Kidney epithelial cell (primary cell): ENCODE results near the gene CAV2. TPM values are rescaled to one million over a fixed set of nuclear protein-coding genes. Genes with fewer than 3 reads are reported as not detected.

Source experiments
- DNase-seq: peaks from one replicate; pipeline ENCODE4 v3.0.0-alpha.2; 2010; ENCODE audit warnings: low read depth
- H3K27me3 ChIP-seq: 2 replicates; pipeline ENCODE4 v1.6.0; 2011; ENCODE audit warnings: low read length; ENCODE audit not compliant: control insufficient read depth, insufficient read depth
- H3K36me3 ChIP-seq: 2 replicates; pipeline ENCODE4 v1.5.1; 2011; ENCODE audit warnings: low read length; ENCODE audit not compliant: control insufficient read depth, insufficient read depth
- H3K4me3 ChIP-seq: 2 replicates; pipeline ENCODE4 v1.5.1; 2011; ENCODE audit warnings: low read depth, mild to moderate bottlenecking, control low read depth, low read length
- total RNA-seq: library from RNA; depleted of rRNA; stranded (reverse); fragments of >200 nt; gene quantifications from 2 replicates; pipeline ENCODE4 v1.2.3, GENCODE V29; 2015
- TF ChIP-seq, protein P1 (sequence below): IDR thresholded peaks from 2 replicates; pipeline ENCODE4 v1.5.1; 2011; ENCODE audit warnings: mild to moderate bottlenecking, moderate library complexity, low read length, control low read depth, inconsistent platforms; ENCODE audit not compliant: insufficient read depth, poor library complexity, severe bottlenecking

CAV2 gene
- total RNA-seq, 1 donor from 2014 or later, result 53.5 TPM

DNA sequence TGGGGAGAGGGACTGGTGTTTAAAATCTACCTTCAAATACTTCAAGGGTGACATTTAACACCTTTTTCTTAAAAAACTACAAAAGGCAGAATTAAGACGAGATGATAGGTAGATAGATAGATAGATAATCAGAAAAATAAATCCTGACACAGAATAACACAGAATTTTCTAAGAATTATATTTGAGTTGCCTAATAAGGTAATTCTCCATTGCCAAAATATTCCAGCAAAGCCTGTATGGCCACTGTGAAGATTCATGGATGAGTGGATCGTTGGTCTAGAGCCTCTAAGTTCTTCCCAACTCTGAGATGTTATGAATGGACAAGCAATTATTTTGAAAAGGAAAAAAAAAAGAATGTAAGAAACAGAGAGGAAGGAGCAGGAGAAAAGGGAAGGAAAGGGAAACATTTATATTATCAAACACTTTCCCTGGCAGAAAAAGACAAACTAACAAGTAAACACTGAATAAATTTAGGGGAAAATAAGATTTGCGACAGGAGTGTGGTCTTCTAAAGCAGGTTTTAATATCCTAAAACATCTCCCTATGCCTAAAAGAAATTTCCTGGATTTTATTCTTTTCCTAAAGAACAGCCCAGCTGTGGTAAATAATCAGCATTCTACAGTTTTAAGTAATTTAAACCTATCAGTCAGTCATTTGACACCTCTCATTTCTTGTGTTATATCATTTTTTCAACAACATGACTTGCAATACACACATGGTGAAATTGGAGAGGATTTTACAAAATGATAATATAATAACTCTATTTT, 7.5 kb upstream of the CAV2 start:
- TF ChIP-seq, protein P1, sequence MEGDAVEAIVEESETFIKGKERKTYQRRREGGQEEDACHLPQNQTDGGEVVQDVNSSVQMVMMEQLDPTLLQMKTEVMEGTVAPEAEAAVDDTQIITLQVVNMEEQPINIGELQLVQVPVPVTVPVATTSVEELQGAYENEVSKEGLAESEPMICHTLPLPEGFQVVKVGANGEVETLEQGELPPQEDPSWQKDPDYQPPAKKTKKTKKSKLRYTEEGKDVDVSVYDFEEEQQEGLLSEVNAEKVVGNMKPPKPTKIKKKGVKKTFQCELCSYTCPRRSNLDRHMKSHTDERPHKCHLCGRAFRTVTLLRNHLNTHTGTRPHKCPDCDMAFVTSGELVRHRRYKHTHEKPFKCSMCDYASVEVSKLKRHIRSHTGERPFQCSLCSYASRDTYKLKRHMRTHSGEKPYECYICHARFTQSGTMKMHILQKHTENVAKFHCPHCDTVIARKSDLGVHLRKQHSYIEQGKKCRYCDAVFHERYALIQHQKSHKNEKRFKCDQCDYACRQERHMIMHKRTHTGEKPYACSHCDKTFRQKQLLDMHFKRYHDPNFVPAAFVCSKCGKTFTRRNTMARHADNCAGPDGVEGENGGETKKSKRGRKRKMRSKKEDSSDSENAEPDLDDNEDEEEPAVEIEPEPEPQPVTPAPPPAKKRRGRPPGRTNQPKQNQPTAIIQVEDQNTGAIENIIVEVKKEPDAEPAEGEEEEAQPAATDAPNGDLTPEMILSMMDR, result no peak
- no peak for DNase-seq
- H3K36me3 ChIP-seq, result no peaks in the 10 kb centered on the region

DNA sequence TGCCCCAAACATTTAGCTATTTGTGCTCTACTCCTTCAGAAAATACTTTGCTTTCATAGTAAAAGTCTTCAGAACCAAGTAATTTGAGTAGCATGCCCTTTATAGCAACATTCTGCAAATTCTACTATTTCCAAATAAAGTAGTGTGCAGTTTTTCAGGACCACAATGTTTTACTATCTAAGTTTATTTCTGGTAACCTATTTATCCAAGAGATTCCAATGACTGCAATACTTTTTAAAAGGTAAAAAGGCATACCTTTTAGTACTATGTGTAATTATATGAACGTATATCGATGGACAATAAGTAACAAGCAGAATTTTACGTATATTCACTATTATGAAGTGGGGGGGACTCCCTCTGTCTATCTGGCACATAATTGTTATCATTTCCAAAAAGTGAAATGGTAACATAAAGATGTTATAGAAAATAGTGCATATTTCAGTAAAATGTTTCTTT, 6.9 kb upstream of the CAV2 start:
- TF ChIP-seq, protein P1, result no peak
- Histone ChIP-seq H3K4me3 (no peak overlapping the region), H3K27me3 (no peaks in the 10 kb centered on the region), H3K36me3 (no peaks in the 10 kb centered on the region)
- no peak for DNase-seq

More for the DNA sequence above, 7.5 kb upstream of the CAV2 start:
- Histone ChIP-seq H3K4me3 (no peak overlapping the region), H3K27me3 (no peaks in the 10 kb centered on the region)

DNA sequence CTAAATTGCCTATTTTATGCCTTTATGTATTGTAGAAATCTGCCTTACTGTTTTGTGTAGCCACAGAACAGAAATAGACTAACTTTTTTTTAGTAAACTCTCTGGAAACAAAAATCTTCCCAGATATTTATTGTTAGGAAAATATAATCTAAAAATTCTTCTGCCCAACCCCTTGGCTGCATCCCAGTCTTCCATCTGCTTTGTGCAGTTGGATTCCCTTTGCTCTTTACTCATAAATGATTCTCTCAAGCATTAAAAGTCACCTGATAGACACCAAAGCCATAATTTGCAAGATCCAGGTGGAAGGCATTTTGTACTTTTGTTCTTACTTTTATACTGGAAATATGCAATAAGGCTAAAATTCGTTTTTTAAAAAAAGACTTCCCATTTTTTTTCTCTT, 6.1 kb upstream of the CAV2 start:
- H3K27me3 ChIP-seq, result no peaks in the 10 kb centered on the region
- H3K4me3 ChIP-seq, result no peak overlapping the region
- TF ChIP-seq, protein P1, result no peak
- H3K36me3 ChIP-seq, result no peaks in the 10 kb centered on the region
- DNase-seq, result no peak

DNA sequence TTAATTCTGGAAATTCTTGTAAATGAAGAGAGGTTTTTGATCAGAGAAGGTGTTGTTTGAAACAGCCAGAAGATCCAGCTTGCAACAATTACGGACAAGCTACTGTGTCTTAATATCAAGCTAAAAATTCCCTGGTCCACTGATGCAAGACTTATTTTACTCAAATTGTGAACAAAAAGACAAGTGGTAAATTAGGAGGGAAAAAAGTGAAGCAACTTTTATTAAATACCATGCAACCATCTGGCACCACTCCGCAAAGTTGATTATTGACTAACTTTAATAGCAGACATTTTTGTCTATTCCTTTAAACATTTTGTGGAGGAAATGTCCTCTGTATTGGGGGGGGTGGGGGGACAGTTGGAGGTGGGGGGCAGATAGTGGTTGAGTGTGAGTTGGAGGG, 5.1 kb upstream of the CAV2 start:
- DNase-seq, result no peak
- Histone ChIP-seq H3K27me3 (no peaks in the 10 kb centered on the region), H3K36me3 (no peaks in the 10 kb centered on the region), H3K4me3 (no peak overlapping the region)
- TF ChIP-seq, protein P1, result no peak

DNA sequence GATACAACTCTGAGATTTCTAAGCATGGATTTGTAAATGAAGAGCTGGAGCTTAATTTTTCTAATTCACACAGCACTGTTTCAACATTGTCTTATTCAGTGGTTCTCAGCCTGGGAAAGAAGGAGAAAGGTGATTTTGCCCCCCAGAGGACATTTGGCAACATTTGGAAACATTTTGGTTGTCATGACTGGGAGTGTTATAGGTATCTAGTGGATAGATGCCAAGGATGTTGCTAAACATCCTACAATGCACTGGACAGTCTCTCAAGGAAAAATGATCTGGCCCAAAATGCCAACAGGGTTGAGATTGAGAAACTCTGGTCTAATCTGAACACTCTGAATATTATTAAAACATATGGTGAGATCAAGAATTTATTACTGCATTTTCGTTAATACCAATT, 3.8 kb upstream of the CAV2 start:
- TF ChIP-seq, protein P1, result no peak
- DNase-seq, result no peak
- no peaks in the 10 kb centered on the region for H3K36me3 ChIP-seq
- H3K27me3 ChIP-seq, result no peaks in the 10 kb centered on the region
- H3K4me3 ChIP-seq, result no peak overlapping the region

DNA sequence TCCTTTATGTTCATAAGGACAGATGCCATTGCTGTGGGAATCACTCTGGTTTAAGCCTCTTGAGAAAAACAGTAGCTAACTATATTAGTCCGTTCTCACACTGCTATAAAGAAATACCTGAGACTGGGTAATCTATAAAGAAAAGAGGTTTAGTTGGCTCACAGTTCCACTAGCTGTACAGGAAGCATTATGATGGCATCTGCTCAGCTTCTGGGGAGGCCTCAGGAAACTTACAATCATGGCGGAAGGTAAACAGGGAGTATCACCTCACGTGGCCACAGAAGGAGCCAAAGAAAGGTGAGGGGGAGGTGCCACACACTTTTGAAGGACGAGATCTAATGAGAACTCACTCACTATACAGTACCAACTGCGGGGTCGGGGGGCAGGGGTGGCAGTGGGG, 2.9 kb upstream of the CAV2 start:
- no peak overlapping the region for H3K4me3 ChIP-seq
- DNase-seq, result no peak
- H3K36me3 ChIP-seq, result no peaks in the 10 kb centered on the region
- TF ChIP-seq, protein P1, result no peak
- H3K27me3 ChIP-seq, result no peaks in the 10 kb centered on the region
